Mesenchymal stem cell (in vitro differentiated cells and primary cell): Measurements from ENCODE around the gene ETS1.

Experiments
- DNase-seq: peaks from one replicate; pipeline ENCODE4 v3.0.0-alpha.2; 2013
- H2AFZ ChIP-seq: one replicate; pipeline ENCODE4 v1.6.1; 2013; ENCODE audit warnings: low read depth, mild to moderate bottlenecking, control low read depth, inconsistent platforms, low read length, moderate library complexity
- H2AK5ac ChIP-seq: 2 replicates; pipeline ENCODE4 v1.6.1; 2013; ENCODE audit warnings: low read length, moderate library complexity, mild to moderate bottlenecking, inconsistent platforms; ENCODE audit not compliant: severe bottlenecking
- H2BK120ac ChIP-seq: one replicate; pipeline ENCODE4 v1.6.1; 2013; ENCODE audit warnings: low read depth, mild to moderate bottlenecking, inconsistent platforms, low read length, moderate library complexity
- H2BK12ac ChIP-seq, 2 experiments: one replicate each; pipeline ENCODE4 v1.6.1; 2013; ENCODE audit warnings: inconsistent platforms in 2 of 2, low read length in 2 of 2, mild to moderate bottlenecking in 2 of 2, moderate library complexity in 2 of 2, control low read depth in 1 of 2
- H2BK15ac ChIP-seq: one replicate; pipeline ENCODE4 v1.6.1; 2013; ENCODE audit warnings: mild to moderate bottlenecking, low read depth, inconsistent platforms; ENCODE audit not compliant: poor library complexity, severe bottlenecking
- H2BK5ac ChIP-seq: 2 replicates; pipeline ENCODE4 v1.6.1; 2013; ENCODE audit warnings: low read depth, mild to moderate bottlenecking, low read length, control low read depth, inconsistent platforms; ENCODE audit not compliant: poor library complexity, severe bottlenecking
- H3K14ac ChIP-seq, 2 experiments: one replicate each; pipeline ENCODE4 v1.6.1; 2013; ENCODE audit warnings: inconsistent platforms in 2 of 2, low read length in 2 of 2, control low read depth in 1 of 2, mild to moderate bottlenecking in 1 of 2, moderate library complexity in 1 of 2
- H3K18ac ChIP-seq, 2 experiments: one replicate each; pipeline ENCODE4 v1.6.1; 2013; ENCODE audit warnings: inconsistent platforms in 2 of 2, low read length in 2 of 2, control low read depth in 1 of 2, low read depth in 1 of 2, mild to moderate bottlenecking in 1 of 2
- H3K23ac ChIP-seq, 2 experiments: one replicate each; pipeline ENCODE4 v1.6.1; 2013; ENCODE audit warnings: inconsistent platforms in 2 of 2, low read length in 2 of 2, mild to moderate bottlenecking in 2 of 2, moderate library complexity in 2 of 2, control low read depth in 1 of 2
- H3K27ac ChIP-seq: 2 replicates; pipeline ENCODE4 v1.5.1; 2013; ENCODE audit warnings: mild to moderate bottlenecking, moderate library complexity, low read length, control low read depth, inconsistent platforms; ENCODE audit not compliant: poor library complexity, severe bottlenecking
- H3K27me3 ChIP-seq, 2 experiments: 2 replicates each; pipeline versions ENCODE4 v1.6.1 to v1.7.0; 2013; ENCODE audit warnings: low read length in 2 of 2, mild to moderate bottlenecking in 2 of 2, moderate library complexity in 2 of 2, control low read depth in 1 of 2, inconsistent platforms in 1 of 2; ENCODE audit not compliant: control insufficient read depth in 1 of 2, insufficient read depth in 1 of 2
- H3K36me3 ChIP-seq, 2 experiments: 2 replicates each; pipeline versions ENCODE4 v1.6.1 to v1.7.0; 2013; ENCODE audit warnings: low read length in 2 of 2, control low read depth in 1 of 2, inconsistent platforms in 1 of 2, low read depth in 1 of 2, mild to moderate bottlenecking in 1 of 2; ENCODE audit not compliant: insufficient read depth in 2 of 2, control insufficient read depth in 1 of 2
- H3K4ac ChIP-seq, 2 experiments: one replicate each; pipeline ENCODE4 v1.6.1; 2013; ENCODE audit warnings: inconsistent platforms in 2 of 2, low read length in 2 of 2, mild to moderate bottlenecking in 2 of 2, moderate library complexity in 2 of 2, control low read depth in 1 of 2, low read depth in 1 of 2
- H3K4me1 ChIP-seq: 2 replicates; pipeline ENCODE4 v1.6.1; 2013; ENCODE audit warnings: low read depth, low read length, control low read depth; ENCODE audit not compliant: control insufficient read depth, insufficient read depth
- H3K4me2 ChIP-seq: 2 replicates; pipeline ENCODE4 v1.6.1; 2013; ENCODE audit warnings: low read length, mild to moderate bottlenecking, inconsistent platforms; ENCODE audit not compliant: poor library complexity, severe bottlenecking
- H3K4me3 ChIP-seq, 2 experiments: 2 replicates each; pipeline versions ENCODE4 v1.5.1 to v1.7.0; 2013; ENCODE audit warnings: low read length in 2 of 2, mild to moderate bottlenecking in 2 of 2, control low read depth in 1 of 2, low read depth in 1 of 2; ENCODE audit not compliant: insufficient read depth in 1 of 2
- H3K79me1 ChIP-seq: replicated peaks from 2 replicates; pipeline ENCODE4 v1.6.1; 2013; ENCODE audit warnings: mild to moderate bottlenecking, control low read depth, low read length, inconsistent platforms; ENCODE audit not compliant: poor library complexity, severe bottlenecking
- H3K9ac ChIP-seq: 2 replicates; pipeline ENCODE4 v1.7.0; 2013; ENCODE audit warnings: mild to moderate bottlenecking, low read length, moderate library complexity
- H3K9me3 ChIP-seq: 2 replicates; pipeline ENCODE4 v1.7.0; 2013; ENCODE audit warnings: mild to moderate bottlenecking, low read length; ENCODE audit not compliant: control insufficient read depth
- H4K8ac ChIP-seq: one replicate; pipeline ENCODE4 v1.6.1; 2013; ENCODE audit warnings: inconsistent platforms, mild to moderate bottlenecking, low read length, moderate library complexity
- H4K91ac ChIP-seq: one replicate; pipeline ENCODE4 v1.6.1; 2013; ENCODE audit warnings: mild to moderate bottlenecking, low read length, inconsistent platforms
- WGBS: methylation state at CpG from one replicate; pipeline ENCODE4 v1.1.7; 2013; ENCODE audit warnings: mixed read lengths; 5-methylcytosine and 5-hydroxymethylcytosine counted together

Gene ETS1

DNA sequence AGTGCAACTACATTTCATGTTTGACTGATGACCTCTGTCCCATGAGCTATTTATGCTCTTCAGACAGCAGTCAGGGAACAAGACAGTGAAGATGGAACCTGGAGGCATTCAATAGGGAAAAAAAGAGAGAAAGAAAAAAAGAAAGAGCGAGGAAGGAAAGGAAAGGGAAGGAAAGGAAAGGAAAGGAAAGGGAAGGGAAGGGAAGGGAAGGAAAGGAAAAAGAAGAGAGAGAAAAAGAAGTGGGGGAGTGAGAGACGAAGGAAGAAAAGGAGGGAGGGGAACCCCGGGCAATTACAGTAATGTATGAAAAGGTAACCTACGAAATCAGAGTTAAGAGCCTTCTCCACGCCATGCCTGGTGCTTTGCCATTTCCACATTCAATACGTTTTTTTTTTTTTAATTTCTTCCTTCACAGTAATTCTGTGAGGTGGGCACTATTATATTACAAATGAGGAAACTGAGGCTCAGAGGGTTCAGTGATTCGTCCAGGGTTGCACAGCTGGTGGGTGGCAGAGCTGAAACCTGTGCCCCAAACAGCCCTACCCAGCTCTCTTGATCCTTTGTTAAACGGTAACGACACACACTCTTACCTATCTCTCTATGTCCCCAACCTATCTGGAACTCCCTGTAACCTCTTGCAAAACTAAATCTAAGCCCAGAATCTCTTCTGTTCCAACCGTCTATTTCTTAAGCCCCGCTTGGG lies 39.3 kb downstream of the ETS1 start:
- peak overlapping the region; percentile 18 to 87 for H2BK12ac ChIP-seq
- no peak overlapping the region for H3K27ac ChIP-seq
- H4K91ac ChIP-seq = peak overlapping the region; percentile 61
- 52% methylated on average over 8 of the region's 11 CpGs for WGBS
- H3K4me2 ChIP-seq = peak overlapping the region; percentile 80
- no peaks in the 10 kb centered on the region for H3K36me3 ChIP-seq
- peak overlapping the region; percentile 62 for H4K8ac ChIP-seq
- H3K18ac ChIP-seq = peak overlapping the region in 1 of 2 experiments; percentile 81
- peak overlapping the region; percentile 94 for H2BK15ac ChIP-seq
- DNase-seq = no peak
- no peak overlapping the region for H2AK5ac ChIP-seq
- peak overlapping the region; percentile 55 for H2BK120ac ChIP-seq
- H3K9me3 ChIP-seq = no peaks in the 10 kb centered on the region
- H3K79me1 ChIP-seq = no peaks in the 10 kb centered on the region
- H2BK5ac ChIP-seq = no peak overlapping the region
- H3K23ac ChIP-seq = no peak overlapping the region
- H2AFZ ChIP-seq = no peak overlapping the region
- peak overlapping the region; percentile 53 to 69 for H3K4me3 ChIP-seq
- H3K9ac ChIP-seq = peak overlapping the region; percentile 75
- H3K4ac ChIP-seq = peak overlapping the region in 1 of 2 experiments; percentile 47
- no peaks in the 10 kb centered on the region for H3K27me3 ChIP-seq
- H3K4me1 ChIP-seq = peaks cover 7% of the 10 kb centered on the region
- no peak overlapping the region for H3K14ac ChIP-seq

GRCh38 chr11:128546916-128547315 lies 40.4 kb downstream of the ETS1 start:
- no peak overlapping the region for H3K14ac ChIP-seq
- no peak overlapping the region for H3K27ac ChIP-seq
- H3K79me1 ChIP-seq = no peaks in the 10 kb centered on the region
- no peak overlapping the region for H2BK15ac ChIP-seq
- no peak overlapping the region for H4K91ac ChIP-seq
- H2AK5ac ChIP-seq = no peak overlapping the region
- no peak overlapping the region for H2BK12ac ChIP-seq
- H3K4me3 ChIP-seq = no peak overlapping the region
- 59% methylated on average over 2 of the region's 2 CpGs for WGBS
- no peak overlapping the region for H4K8ac ChIP-seq
- H3K4me2 ChIP-seq = no peak overlapping the region
- H3K27me3 ChIP-seq = no peaks in the 10 kb centered on the region
- no peak overlapping the region for H3K23ac ChIP-seq
- no peak overlapping the region for H3K9ac ChIP-seq
- no peak overlapping the region for H2AFZ ChIP-seq
- H3K4me1 ChIP-seq = peaks cover 7% of the 10 kb centered on the region
- no peaks in the 10 kb centered on the region for H3K9me3 ChIP-seq
- DNase-seq = no peak
- H3K36me3 ChIP-seq = no peaks in the 10 kb centered on the region
- no peak overlapping the region for H2BK5ac ChIP-seq
- H3K18ac ChIP-seq = no peak overlapping the region
- no peak overlapping the region for H3K4ac ChIP-seq
- no peak overlapping the region for H2BK120ac ChIP-seq

- Histone ChIP-seq H3K9me3 (no peaks in the 10 kb centered on the region), H3K4ac (no peak overlapping the region), H3K36me3 (no peaks in the 10 kb centered on the region), H2BK12ac (no peak overlapping the region), H2BK15ac (peak overlapping the region; percentile 26), H2AK5ac (no peak overlapping the region), H3K4me1 (peaks cover 7% of the 10 kb centered on the region), H3K4me3 (no peak overlapping the region), H2BK120ac (no peak overlapping the region), H4K91ac (no peak overlapping the region), H3K23ac (no peak overlapping the region), H3K9ac (no peak overlapping the region), H4K8ac (peak overlapping the region; percentile 23), H3K27me3 (peaks cover 0 to 4% of the 10 kb centered on the region in 2 experiments), H3K27ac (no peak overlapping the region), H3K14ac (no peak overlapping the region), H2AFZ (no peak overlapping the region), H3K18ac (peak overlapping the region in 1 of 2 experiments; percentile 68), H3K4me2 (no peak overlapping the region), H2BK5ac (no peak overlapping the region), H3K79me1 (no peaks in the 10 kb centered on the region)
- WGBS = 28% methylated on average over 3 of the region's 7 CpGs
- DNase-seq = peak; percentile 77
Measured at GRCh38 chr11:128544471-128545051, 42.8 kb downstream of the ETS1 start.

DNA sequence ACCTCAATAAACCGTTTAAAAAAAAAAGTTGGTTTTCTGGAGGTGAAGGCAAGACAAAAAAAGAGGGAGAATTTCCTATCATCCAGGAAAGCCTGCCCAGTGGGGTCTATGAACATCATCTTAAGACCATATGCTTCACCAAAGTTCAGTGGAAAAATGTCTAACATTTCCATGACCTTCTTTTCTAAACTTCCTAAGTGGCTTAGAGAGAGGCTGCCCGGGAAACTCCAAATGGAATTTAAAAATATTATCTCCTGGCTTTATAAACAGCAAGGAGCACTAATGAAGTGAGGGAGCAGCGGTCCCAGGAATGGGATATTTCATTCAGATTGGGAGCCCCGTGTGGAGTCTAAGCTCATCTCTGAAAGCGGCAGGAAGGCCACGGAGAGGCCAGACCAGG lies 46.9 kb downstream of the ETS1 start:
- Histone ChIP-seq H2AK5ac (no peak overlapping the region), H3K4me3 (no peak overlapping the region), H3K36me3 (no peaks in the 10 kb centered on the region), H2BK120ac (no peak overlapping the region), H2BK15ac (no peak overlapping the region), H3K9me3 (no peaks in the 10 kb centered on the region), H4K91ac (no peak overlapping the region), H2BK12ac (no peak overlapping the region), H3K27me3 (peaks cover 0 to 4% of the 10 kb centered on the region in 2 experiments), H3K23ac (no peak overlapping the region), H3K79me1 (no peaks in the 10 kb centered on the region), H3K4me1 (peaks cover 2% of the 10 kb centered on the region), H3K18ac (no peak overlapping the region), H4K8ac (no peak overlapping the region), H3K27ac (no peak overlapping the region), H3K4ac (no peak overlapping the region), H2BK5ac (no peak overlapping the region), H3K14ac (no peak overlapping the region), H3K9ac (no peak overlapping the region), H3K4me2 (no peak overlapping the region), H2AFZ (no peak overlapping the region)
- 54% methylated on average over 3 of the region's 6 CpGs for WGBS
- peak; percentile 26 for DNase-seq
